Adrenal gland (tissue), 12 donors: ENCODE data around the gene SERPINB8. TPM values are rescaled to one million over a fixed set of nuclear protein-coding genes. Genes with fewer than 3 reads are reported as not detected.

Experiments used
- DNase-seq, 7 donors: peaks; one replicate each; pipeline ENCODE4 v3.0.0-alpha.2; 2019 to 2020
- H3K27ac ChIP-seq, 5 donors: fragments of 200-600 bp; sonication (generic) in 4 of 5; 1 replicate in 3 of 5; 2 replicates in 2 of 5; pipeline versions ENCODE4 v1.5.1 to v1.8.0; 2016 to 2020; ENCODE audit warnings: mild to moderate bottlenecking in 1 of 5
- H3K27me3 ChIP-seq: fragments of 200-600 bp; 2 replicates; pipeline ENCODE4 v1.8.0; 2021
- H3K36me3 ChIP-seq, 2 donors: fragments of 200-600 bp; replicated peaks in 1 of 2; 1 replicate in 1 of 2; 2 replicates in 1 of 2; pipeline versions ENCODE4 v1.5.1 to v1.8.0; 2018 to 2022
- H3K4me1 ChIP-seq, 2 donors: fragments of 200-600 bp; replicated peaks in 1 of 2; 1 replicate in 1 of 2; 2 replicates in 1 of 2; pipeline versions ENCODE4 v1.5.1 to v1.8.0; 2018 to 2021
- H3K4me3 ChIP-seq, 4 donors: fragments of 200-600 bp; sonication (generic) in 3 of 4; one replicate each; pipeline ENCODE4 v1.5.1; 2016 to 2018
- H3K9me3 ChIP-seq, 3 donors: fragments of 200-600 bp; sonication (generic) in 1 of 3; replicated peaks in 1 of 3; 1 replicate in 2 of 3; 2 replicates in 1 of 3; pipeline versions ENCODE4 v1.5.1 to v1.8.0; 2016 to 2021
- CTCF ChIP-seq, 6 experiments: fragments of 450-650 bp in 4 of 6; fragments of 200-600 bp in 2 of 6; sonication (generic) in 1 of 6; IDR thresholded peaks; 1 replicate in 5 of 6; 2 replicates in 1 of 6; pipeline versions ENCODE4 v1.5.1 to v1.8.0; 2016 to 2021; ENCODE audit warnings: antibody characterized with exemption in 6 of 6, mild to moderate bottlenecking in 2 of 6, moderate library complexity in 1 of 6
- POLR2A ChIP-seq, 2 donors: fragments of 450-650 bp; IDR thresholded peaks; one replicate each; pipeline ENCODE4 v1.6.1; 2017; ENCODE audit warnings: antibody characterized with exemption in 2 of 2, mild to moderate bottlenecking in 2 of 2, moderate library complexity in 1 of 2
- WGBS, 4 donors: extraction: QIAGEN DNeasy Blood & Tissue Kit in 2 of 4; methylation state at CpG; one replicate each; pipeline versions ENCODE4 v1.1.5 to v1.1.7; 2013 to 2017; 5-methylcytosine and 5-hydroxymethylcytosine counted together
- intact Hi-C, 2 donors: fragments of 100-400 bp; cut with DNase I; formaldehyde crosslinking; loops; one replicate each; pipeline versions ENCODE4 v1.14.1 to v1.15.0; 2022 to 2023
- polyA plus RNA-seq, 3 donors: library from polyadenylated mRNA; stranded (reverse); fragments of 200-250 nt in 2 of 3; fragments of 350-450 nt in 1 of 3; fragmentation: Illumina TruSeq in 1 of 3; extraction: RNeasy Lipid Tissue Mini Kit (QIAGEN cat#74804) in 1 of 3; gene quantifications; one replicate each; pipeline ENCODE4 v1.2.3, GENCODE V29; 2013 to 2014
- total RNA-seq, 9 donors: library from RNA; depleted of rRNA in 4 of 9; stranded (reverse); fragments of >200 nt in 4 of 9; fragments of 120-200 nt in 1 of 9; fragmentation: NEBNext Ultra II Directional in 1 of 9; extraction: Animal tissue kit (Norgen Biotek cat#: 25700) in 1 of 9; gene quantifications; one replicate each; pipeline versions ENCODE4 v1.1.0 to v1.2.4, GENCODE V29; 2013 to 2023
- donor health status: healthy with polysubstance abuse.
- donor health status: Bipolar disorder and iron deficiency.
- donor health status: DM: yes; HTN: yes; CAD: no.
- donor health status: DM: no; HTN: no; CAD: no.
- donor health status: DM: no; HTN: no; CAD: no.
- donor health status: DM: yes; HTN: yes; CAD: no.

The SERPINB8 gene
- total and polyA plus RNA-seq, 12 donors = 3.7 to 31.6 (median 10.7) TPM

DNA sequence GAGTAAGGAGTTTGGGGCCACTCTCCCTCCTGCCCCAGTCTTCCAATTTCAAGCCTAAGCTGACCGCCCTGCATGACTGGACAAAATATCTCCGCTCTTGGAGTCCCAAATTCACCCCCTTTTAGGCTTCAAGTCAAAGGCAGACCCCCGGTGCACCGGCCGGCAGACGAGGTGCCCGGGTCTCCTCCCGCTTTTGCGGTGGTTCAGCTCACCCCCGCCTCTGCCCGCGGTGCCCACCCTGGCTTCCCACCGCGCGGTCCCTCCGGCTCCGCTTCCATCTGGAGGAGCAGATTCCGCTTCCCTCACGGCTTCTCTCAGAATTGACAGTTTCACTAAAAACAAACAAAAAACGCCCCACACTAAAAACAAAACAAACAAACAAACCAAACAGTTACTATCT is 56.5 kb downstream of the SERPINB8 start:
- WGBS, 4 donors = 90 to 95% (median 93%) methylated on average over 19 to 20 of the region's 20 CpGs
- no peak overlapping the region for H3K27ac ChIP-seq
- H3K27me3 ChIP-seq = no peaks in the 10 kb centered on the region
- H3K36me3 ChIP-seq = no peaks in the 10 kb centered on the region
- TF ChIP-seq POLR2A (IDR thresholded peaks at IDR 0.05) (no peak), CTCF (IDR thresholded peaks at IDR 0.05) (no peak)
- no peaks in the 10 kb centered on the region for H3K9me3 ChIP-seq
- no peaks in the 10 kb centered on the region for H3K4me1 ChIP-seq
- intact Hi-C loops = no loop called here
- H3K4me3 ChIP-seq = no peak overlapping the region
- no peak for DNase-seq

- Histone ChIP-seq H3K27ac (no peak overlapping the region), H3K4me1 (no peaks in the 10 kb centered on the region), H3K9me3 (no peaks in the 10 kb centered on the region), H3K4me3 (no peak overlapping the region), H3K36me3 (no peaks in the 10 kb centered on the region), H3K27me3 (no peaks in the 10 kb centered on the region)
- no peak for DNase-seq
- intact Hi-C loops = no loop called here
- TF ChIP-seq POLR2A (IDR thresholded peaks at IDR 0.05) (no peak), CTCF (IDR thresholded peaks at IDR 0.05) (no peak)
- WGBS, 4 donors = 76 to 78% (median 76%) methylated on average over 4 of the region's 4 CpGs
These were observed 58.2 kb downstream of the SERPINB8 start for GRCh38 chr18:64027931-64028695.

DNA sequence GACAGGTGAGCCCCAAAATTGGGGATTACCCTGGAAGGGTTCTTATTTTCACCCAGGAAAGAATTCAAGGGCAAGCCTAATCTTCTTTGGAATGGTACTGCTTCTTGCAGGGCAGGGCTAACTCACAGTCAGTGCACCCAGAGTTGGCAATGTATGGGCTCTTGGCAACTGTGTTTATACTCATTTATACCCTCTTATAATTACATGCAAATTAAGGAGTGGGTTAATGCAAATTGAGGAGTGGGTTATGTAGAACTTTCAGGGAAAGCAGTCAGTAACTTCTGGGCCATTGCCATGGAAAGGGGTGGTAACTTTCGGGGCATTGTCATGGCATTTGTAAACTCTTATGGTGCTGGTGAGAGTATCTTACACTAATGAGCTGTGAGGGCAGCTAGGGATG is 59.2 kb downstream of the SERPINB8 start:
- H3K27me3 ChIP-seq = no peaks in the 10 kb centered on the region
- TF ChIP-seq CTCF (IDR thresholded peaks at IDR 0.05) = no peak
- TF ChIP-seq POLR2A (IDR thresholded peaks at IDR 0.05) = no peak
- no peaks in the 10 kb centered on the region for H3K9me3 ChIP-seq
- intact Hi-C loops = no loop called here
- H3K36me3 ChIP-seq = no peaks in the 10 kb centered on the region
- 83 to 93% (median 88%) methylated on average over 1 of the region's 1 CpG for WGBS, 4 donors
- no peak overlapping the region for H3K4me3 ChIP-seq
- no peak for DNase-seq
- H3K27ac ChIP-seq = no peak overlapping the region
- no peaks in the 10 kb centered on the region for H3K4me1 ChIP-seq

DNA sequence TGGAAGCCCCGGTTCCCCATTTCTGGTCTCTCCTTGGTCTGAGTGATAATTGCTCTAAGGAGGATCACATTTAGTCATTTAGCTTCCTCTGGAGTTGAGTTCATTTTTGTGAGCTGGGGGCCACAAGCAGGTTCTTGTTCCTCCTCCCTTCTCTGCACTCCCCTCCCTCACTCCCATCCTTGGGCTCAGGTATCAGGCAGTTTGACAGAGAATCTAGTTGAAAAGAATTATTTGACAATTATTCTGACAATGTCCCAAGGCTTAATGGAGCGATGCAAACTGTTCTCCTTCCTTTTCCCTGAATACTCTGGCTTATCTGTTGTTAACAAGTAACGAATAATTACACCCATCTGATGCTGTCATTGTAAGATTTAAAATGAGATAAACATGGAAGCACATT is 61.5 kb downstream of the SERPINB8 start:
- whole genome bisulfite sequencing, 4 donors = 86 to 90% (median 87%) methylated on average over 3 of the region's 3 CpGs
- H3K27ac ChIP-seq = no peak overlapping the region
- no peak for DNase-seq
- H3K4me3 ChIP-seq = no peak overlapping the region
- H3K36me3 ChIP-seq = no peaks in the 10 kb centered on the region
- no peaks in the 10 kb centered on the region for H3K27me3 ChIP-seq
- TF ChIP-seq POLR2A (IDR thresholded peaks at IDR 0.05) (no peak), CTCF (IDR thresholded peaks at IDR 0.05) (no peak)
- intact Hi-C loops = loop anchor here in 1 of 2 donors (10.0 kb wide), 1 partner anchor 373 kb away; no protein-coding TSS in a partner anchor
- no peaks in the 10 kb centered on the region for H3K4me1 ChIP-seq
- no peaks in the 10 kb centered on the region for H3K9me3 ChIP-seq
